HepG2 (cell line): ENCODE data around the gene PSMC2. TPM values are rescaled to one million over a fixed set of nuclear protein-coding genes. Genes with fewer than 3 reads are reported as not detected.

Experiments used
- ATAC-seq: fragments of 200-7000 bp; cut with Tn5 transposase; 3 replicates; pipeline ENCODE4 v1.9.1; 2020; ENCODE audit warnings: mild to moderate bottlenecking, moderate library complexity
- BruUV-seq: library from RNA; stranded (reverse); fragments of 400-500 nt; replicated peaks from 2 replicates; lab custom pipeline; 2021; lab: Mats Ljungman, UMichigan
- CTCF ChIA-PET: fragments of 300-600 bp; formaldehyde crosslinking; extraction: SDS; loops from one replicate; lab custom pipeline; 2021; ENCODE audit warnings: low total read pairs, inconsistent platforms, low intra/inter-chr PET ratio; lab: Yijun Ruan, JAX
- POLR2A ChIA-PET: fragments of 350-600 bp; sonication (Branson Sonifier 250); formaldehyde crosslinking; loops from one replicate; lab custom pipeline; 2020; ENCODE audit warnings: antibody characterized with exemption, inconsistent platforms; lab: Yijun Ruan, JAX
- DNase-seq: peaks from one replicate; pipeline ENCODE4 v3.0.0-alpha.2; 2015; ENCODE audit warnings: low spot score
- FAIRE-seq: peaks from 3 replicates; lab custom pipeline; 2011; peaks lifted over from hg19 to GRCh38; lab: Jason Lieb, UNC
- H2AFZ ChIP-seq: one replicate; pipeline ENCODE4 v1.6.1; 2011; ENCODE audit warnings: low read length, inconsistent platforms
- H3K27ac ChIP-seq: fragments of 300-600 bp; 3 replicates; pipeline ENCODE4 v1.8.0; 2011; ENCODE audit warnings: mixed run types, mild to moderate bottlenecking, mixed read lengths, low read length, inconsistent platforms; ENCODE audit not compliant: insufficient read depth; ENCODE audit errors: extremely low read length
- H3K27me3 ChIP-seq, 2 experiments: fragments of 200-600 bp in 1 of 2; 2 replicates in 1 of 2; 3 replicates in 1 of 2; pipeline versions ENCODE4 v1.6.0 to v1.8.0; 2011; ENCODE audit warnings: low read length in 2 of 2, mild to moderate bottlenecking in 2 of 2, moderate library complexity in 2 of 2, inconsistent platforms in 1 of 2; ENCODE audit not compliant: insufficient read depth in 2 of 2, control insufficient read depth in 1 of 2
- H3K36me3 ChIP-seq, 2 experiments: fragments of 200-600 bp in 1 of 2; replicated peaks in 1 of 2; 2 replicates in 1 of 2; 3 replicates in 1 of 2; pipeline versions ENCODE4 v1.5.1 to v1.8.0; 2011; ENCODE audit warnings: low read length in 2 of 2, inconsistent platforms in 1 of 2; ENCODE audit not compliant: insufficient read depth in 2 of 2, control insufficient read depth in 1 of 2
- H3K4me1 ChIP-seq: 2 replicates; pipeline ENCODE4 v1.5.1; 2012; ENCODE audit warnings: low read length, inconsistent platforms; ENCODE audit not compliant: insufficient read depth
- H3K4me2 ChIP-seq: 2 replicates; pipeline ENCODE4 v1.6.0; 2011; ENCODE audit warnings: low read depth, low read length, inconsistent platforms
- H3K4me3 ChIP-seq, 3 experiments: fragments of 200-600 bp in 1 of 3; sonication (generic), shearing (Covaris generic) in 1 of 3; replicated peaks in 1 of 3; 2 replicates each; pipeline ENCODE4 v1.5.1; 2011 to 2016; ENCODE audit warnings: low read length in 3 of 3, inconsistent platforms in 2 of 3, low read depth in 2 of 3, mild to moderate bottlenecking in 2 of 3, control low read depth in 1 of 3, mixed read lengths in 1 of 3; ENCODE audit not compliant: insufficient read depth in 1 of 3
- H3K79me2 ChIP-seq: one replicate; pipeline ENCODE4 v1.6.1; 2011; ENCODE audit warnings: low read length, inconsistent platforms; ENCODE audit not compliant: insufficient read depth
- H3K9ac ChIP-seq: 2 replicates; pipeline ENCODE4 v1.6.0; 2011; ENCODE audit warnings: mild to moderate bottlenecking, low read depth, low read length, inconsistent platforms; ENCODE audit not compliant: insufficient read depth
- H3K9me3 ChIP-seq: 2 replicates; pipeline ENCODE4 v1.5.1; 2012; ENCODE audit warnings: mild to moderate bottlenecking, low read length
- H4K20me1 ChIP-seq: 2 replicates; pipeline ENCODE4 v1.6.0; 2011; ENCODE audit warnings: inconsistent platforms, mild to moderate bottlenecking, low read length, moderate library complexity; ENCODE audit not compliant: insufficient read depth
- DPF2 ChIP-seq: sonication (generic); formaldehyde crosslinking; IDR thresholded peaks from 2 replicates; pipeline ENCODE4 v1.4.0; 2020; ENCODE audit warnings: mild to moderate bottlenecking, low read depth, missing genetic modification reagents, borderline replicate concordance
- GLI4 ChIP-seq: sonication (generic); formaldehyde crosslinking; IDR thresholded peaks from 2 replicates; pipeline ENCODE4 v1.5.1; 2020; ENCODE audit warnings: missing genetic modification reagents, mild to moderate bottlenecking, moderate library complexity, borderline replicate concordance
- IKZF1 ChIP-seq: fragments of 450-650 bp; IDR thresholded peaks from 2 replicates; pipeline ENCODE4 v1.7.1; 2016
- IKZF5 ChIP-seq: IDR thresholded peaks from 2 replicates; pipeline ENCODE4 v1.6.1; 2018; ENCODE audit warnings: missing genetic modification reagents, mild to moderate bottlenecking, missing compliant biosample characterization
- KDM1A ChIP-seq: IDR thresholded peaks from 2 replicates; pipeline ENCODE4 v1.6.1; 2016; ENCODE audit warnings: missing compliant biosample characterization
- MBNL3 ChIP-seq: fragments of 250-450 bp; sonication (Bioruptor Pico); conservative IDR thresholded peaks from 2 replicates; pipeline ENCODE4 v1.8.0; 2022; ENCODE audit warnings: mild to moderate bottlenecking, inconsistent platforms
- NFIB ChIP-seq: sonication (generic); formaldehyde crosslinking; IDR thresholded peaks from 2 replicates; pipeline ENCODE4 v1.9.0; 2021; ENCODE audit warnings: missing genetic modification reagents, mild to moderate bottlenecking, borderline replicate concordance
- ZBTB4 ChIP-seq: sonication (generic); formaldehyde crosslinking; IDR thresholded peaks from 2 replicates; pipeline ENCODE4 v1.4.0; 2020; ENCODE audit warnings: missing genetic modification reagents, mild to moderate bottlenecking, borderline replicate concordance
- ZFP36L1 ChIP-seq: sonication (generic); formaldehyde crosslinking; IDR thresholded peaks from 2 replicates; pipeline ENCODE4 v1.8.0; 2022; ENCODE audit warnings: mild to moderate bottlenecking, missing genetic modification reagents, moderate library complexity
- ZNF547 ChIP-seq: sonication (generic); formaldehyde crosslinking; IDR thresholded peaks from 2 replicates; pipeline ENCODE4 v1.5.1; 2020; ENCODE audit warnings: mild to moderate bottlenecking, missing genetic modification reagents
- ZNF878 ChIP-seq: sonication (generic); formaldehyde crosslinking; IDR thresholded peaks from 2 replicates; pipeline ENCODE4 v1.8.1; 2023; ENCODE audit warnings: mild to moderate bottlenecking, missing genetic modification reagents, moderate library complexity
- WGBS: methylation state at CpG from one replicate; pipeline ENCODE4 v1.1.6; 2017; ENCODE audit warnings: low lambda C conversion rate; 5-methylcytosine and 5-hydroxymethylcytosine counted together
- in situ Hi-C: cut with HindIII; loops from 2 replicates; pipeline ENCODE4 v1.10.0; 2017; ENCODE audit warnings: low pct_unique_long_range_greater_than_20kb; ENCODE audit not compliant: extremely low pct_ligation_motif_present
- intact Hi-C: fragments of 100-400 bp; cut with micrococcal nuclease; formaldehyde crosslinking; loops from one replicate; pipeline ENCODE4 v1.10.0; 2022; ENCODE audit not compliant: unreplicated experiment
- polyA plus RNA-seq, 8 experiments: library from polyadenylated mRNA; depleted of rRNA in 3 of 8; stranded (reverse) in 7 of 8; unstranded in 1 of 8; fragments of >200 nt; fragmentation: Illumina TruSeq in 4 of 8; extraction: Trizol in 4 of 8; gene quantifications; 2 replicates each; pipeline versions ENCODE4 v1.2.1 to v1.2.3, GENCODE V29; 2011 to 2016; ENCODE audit warnings: low read depth in 4 of 8, missing spikeins in 1 of 8, mixed read lengths in 1 of 8; ENCODE audit not compliant: insufficient read depth in 1 of 8
- total RNA-seq, 5 experiments: library from RNA; depleted of rRNA; stranded (reverse); fragments of >200 nt; fragmentation: Illumina TruSeq; extraction: Trizol; gene quantifications; 2 replicates each; pipeline ENCODE4 v1.2.3, GENCODE V29; 2016; ENCODE audit warnings: low read depth in 1 of 5

Gene PSMC2
- total and polyA plus RNA-seq, 2 of the 13 experiments (the other 11 are each of a cell fraction or from before 2014, with no cell fraction given), result 89.9 to 181 TPM

GRCh38 chr7:103348452-103348851, 1.0 kb downstream of the PSMC2 start:
- Histone ChIP-seq H3K27ac (no peak overlapping the region), H3K36me3 (peaks cover 2 to 14% of the 10 kb centered on the region in 2 experiments; a peak in 3 of 5 replicates), H3K9ac (peak overlapping the region; percentile 94), H3K9me3 (no peaks in the 10 kb centered on the region), H4K20me1 (peaks cover 7% of the 10 kb centered on the region; the same call in 1 of the 2 replicates), H3K4me2 (peak overlapping the region; percentile 88), H2AFZ (no peak overlapping the region), H3K79me2 (peaks cover 70% of the 10 kb centered on the region), H3K27me3 (no peaks in the 10 kb centered on the region; a peak in 1 of 5 replicates), H3K4me3 (peak overlapping the region; percentile 82 to 99 (median 96)), H3K4me1 (peaks cover 46% of the 10 kb centered on the region)
- ChIA-PET POLR2A (interaction anchor here (0.8 to 1.4 kb wide), 2 partner anchors 43 to 58 kb away, joined by 3 to 13 read pairs; no protein-coding TSS in a partner anchor), CTCF (no interaction called here)
- ATAC-seq (no peak), FAIRE-seq (no peak), DNase-seq (no peak)
- intact Hi-C loops (no loop called here), in situ Hi-C loops (loop anchor here (10.0 kb wide), 1 partner anchor 56 kb away; no protein-coding TSS in a partner anchor)
- WGBS, result under 1% methylated on average over 13 of the region's 13 CpGs
- no TSS peak for BruUV-seq
- TF ChIP-seq IKZF5 (no peak), NFIB (CRISPR knock-in tag) (no peak), ZNF547 (no peak), DPF2 (CRISPR knock-in tag) (no peak), ZFP36L1 (CRISPR knock-in tag) (no peak), ZNF878 (CRISPR knock-in tag) (no peak), ZBTB4 (no peak), GLI4 (CRISPR knock-in tag) (no peak), MBNL3 (no peak), KDM1A (no peak), IKZF1 (no peak)
